KMS-11 (cell line): ENCODE results near the gene PLA2G12A.

Experiments used
- H2AFZ ChIP-seq: fragments of 200-600 bp; sonication (generic); 2 replicates; pipeline ENCODE4 v1.6.1; 2016; ENCODE audit warnings: antibody characterized with exemption, mixed run types, low read depth
- H3K27ac ChIP-seq: fragments of 200-600 bp; sonication (generic); 2 replicates; pipeline ENCODE4 v1.6.1; 2016; ENCODE audit warnings: mild to moderate bottlenecking, mixed run types
- H3K27me3 ChIP-seq: fragments of 200-600 bp; sonication (generic); 2 replicates; pipeline ENCODE4 v1.6.1; 2017; ENCODE audit warnings: mild to moderate bottlenecking, low read depth, mixed run types, moderate library complexity; ENCODE audit not compliant: insufficient read depth
- H3K36me3 ChIP-seq: fragments of 200-600 bp; sonication (generic); 2 replicates; pipeline ENCODE4 v1.6.1; 2017; ENCODE audit warnings: mild to moderate bottlenecking, mixed run types; ENCODE audit not compliant: insufficient read depth
- H3K4me1 ChIP-seq: fragments of 200-600 bp; sonication (generic); 2 replicates; pipeline ENCODE4 v1.6.1; 2016; ENCODE audit warnings: mild to moderate bottlenecking, low read depth, mixed run types; ENCODE audit not compliant: poor library complexity, severe bottlenecking
- H3K4me2 ChIP-seq: fragments of 200-600 bp; sonication (generic); 2 replicates; pipeline ENCODE4 v1.7.0; 2016; ENCODE audit warnings: mild to moderate bottlenecking, mixed run types
- H3K4me3 ChIP-seq: fragments of 200-600 bp; sonication (generic); IDR thresholded peaks from 2 replicates; pipeline ENCODE4 v1.6.1; 2017; ENCODE audit warnings: low read depth, low read length, mixed read lengths; ENCODE audit not compliant: insufficient read depth
- H3K79me2 ChIP-seq: fragments of 200-600 bp; sonication (generic); 2 replicates; pipeline ENCODE4 v1.6.1; 2016; ENCODE audit warnings: low read depth, mixed run types; ENCODE audit not compliant: insufficient read depth
- H3K9ac ChIP-seq: fragments of 200-600 bp; sonication (generic); 2 replicates; pipeline ENCODE4 v1.6.1; 2016; ENCODE audit warnings: mild to moderate bottlenecking, mixed run types
- H4K20me1 ChIP-seq: fragments of 200-600 bp; sonication (generic); 2 replicates; pipeline ENCODE4 v1.6.1; 2016; ENCODE audit warnings: mild to moderate bottlenecking, mixed run types; ENCODE audit not compliant: insufficient read depth
- TF ChIP-seq, protein P1 (sequence below): fragments of 200-600 bp; sonication (generic); conservative IDR thresholded peaks from 2 replicates; pipeline ENCODE4 v1.6.1; 2017; ENCODE audit warnings: low read depth, mild to moderate bottlenecking, antibody characterized with exemption, low read length, moderate library complexity, mixed read lengths

The PLA2G12A gene

DNA sequence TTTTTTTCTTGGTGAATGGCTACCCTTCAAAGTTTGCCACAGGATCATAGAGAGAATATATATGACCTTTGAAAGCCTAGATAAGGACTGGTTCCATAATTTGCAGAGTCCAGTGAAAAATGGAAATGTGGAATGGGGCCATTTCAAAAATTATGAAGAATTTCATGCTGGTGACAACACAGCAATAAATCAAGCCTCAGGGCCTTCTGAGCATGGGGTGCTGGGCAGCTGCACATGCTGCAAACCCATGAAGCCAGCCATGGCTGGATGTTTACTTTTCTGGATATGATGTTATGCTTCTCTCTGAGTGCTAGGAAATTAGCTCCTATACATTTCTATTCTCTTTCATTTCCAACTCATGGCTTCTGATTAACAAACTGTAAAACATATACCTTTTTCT lies 16.0 kb upstream of the PLA2G12A start:
- Histone ChIP-seq H3K27me3 (no peaks in the 10 kb centered on the region), H3K36me3 (no peaks in the 10 kb centered on the region), H4K20me1 (no peaks in the 10 kb centered on the region), H3K9ac (no peak overlapping the region), H3K79me2 (no peaks in the 10 kb centered on the region), H2AFZ (no peak overlapping the region), H3K4me2 (no peak overlapping the region), H3K27ac (no peak overlapping the region), H3K4me3 (no peak overlapping the region), H3K4me1 (no peaks in the 10 kb centered on the region)
- TF ChIP-seq, protein P1, sequence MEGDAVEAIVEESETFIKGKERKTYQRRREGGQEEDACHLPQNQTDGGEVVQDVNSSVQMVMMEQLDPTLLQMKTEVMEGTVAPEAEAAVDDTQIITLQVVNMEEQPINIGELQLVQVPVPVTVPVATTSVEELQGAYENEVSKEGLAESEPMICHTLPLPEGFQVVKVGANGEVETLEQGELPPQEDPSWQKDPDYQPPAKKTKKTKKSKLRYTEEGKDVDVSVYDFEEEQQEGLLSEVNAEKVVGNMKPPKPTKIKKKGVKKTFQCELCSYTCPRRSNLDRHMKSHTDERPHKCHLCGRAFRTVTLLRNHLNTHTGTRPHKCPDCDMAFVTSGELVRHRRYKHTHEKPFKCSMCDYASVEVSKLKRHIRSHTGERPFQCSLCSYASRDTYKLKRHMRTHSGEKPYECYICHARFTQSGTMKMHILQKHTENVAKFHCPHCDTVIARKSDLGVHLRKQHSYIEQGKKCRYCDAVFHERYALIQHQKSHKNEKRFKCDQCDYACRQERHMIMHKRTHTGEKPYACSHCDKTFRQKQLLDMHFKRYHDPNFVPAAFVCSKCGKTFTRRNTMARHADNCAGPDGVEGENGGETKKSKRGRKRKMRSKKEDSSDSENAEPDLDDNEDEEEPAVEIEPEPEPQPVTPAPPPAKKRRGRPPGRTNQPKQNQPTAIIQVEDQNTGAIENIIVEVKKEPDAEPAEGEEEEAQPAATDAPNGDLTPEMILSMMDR, result no peak

DNA sequence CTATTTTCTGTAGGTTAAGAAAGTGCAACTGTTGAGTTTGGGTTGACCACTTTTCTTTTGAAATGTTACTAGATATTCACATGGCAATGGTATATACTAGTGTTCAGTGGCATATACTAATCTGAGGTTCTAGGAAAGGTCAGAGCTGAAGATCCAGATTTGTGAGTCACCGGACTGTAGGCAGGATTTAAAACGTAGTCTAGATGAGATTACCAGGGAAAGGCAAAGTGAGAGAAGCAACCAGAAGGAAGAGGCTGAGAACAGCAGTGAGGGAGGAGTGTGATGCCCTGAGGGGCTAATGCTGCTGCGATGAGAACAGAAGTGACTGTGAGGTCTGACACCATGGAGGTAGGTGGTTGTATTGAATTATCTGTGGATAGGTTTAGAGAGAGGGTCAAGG lies 9.7 kb upstream of the PLA2G12A start:
- Histone ChIP-seq H3K4me2 (no peak overlapping the region), H2AFZ (no peak overlapping the region), H3K27me3 (no peaks in the 10 kb centered on the region), H3K9ac (no peak overlapping the region), H3K36me3 (no peaks in the 10 kb centered on the region), H3K27ac (no peak overlapping the region), H3K4me1 (no peaks in the 10 kb centered on the region), H3K4me3 (no peak overlapping the region), H3K79me2 (no peaks in the 10 kb centered on the region), H4K20me1 (no peaks in the 10 kb centered on the region)
- TF ChIP-seq, protein P1, result no peak

DNA sequence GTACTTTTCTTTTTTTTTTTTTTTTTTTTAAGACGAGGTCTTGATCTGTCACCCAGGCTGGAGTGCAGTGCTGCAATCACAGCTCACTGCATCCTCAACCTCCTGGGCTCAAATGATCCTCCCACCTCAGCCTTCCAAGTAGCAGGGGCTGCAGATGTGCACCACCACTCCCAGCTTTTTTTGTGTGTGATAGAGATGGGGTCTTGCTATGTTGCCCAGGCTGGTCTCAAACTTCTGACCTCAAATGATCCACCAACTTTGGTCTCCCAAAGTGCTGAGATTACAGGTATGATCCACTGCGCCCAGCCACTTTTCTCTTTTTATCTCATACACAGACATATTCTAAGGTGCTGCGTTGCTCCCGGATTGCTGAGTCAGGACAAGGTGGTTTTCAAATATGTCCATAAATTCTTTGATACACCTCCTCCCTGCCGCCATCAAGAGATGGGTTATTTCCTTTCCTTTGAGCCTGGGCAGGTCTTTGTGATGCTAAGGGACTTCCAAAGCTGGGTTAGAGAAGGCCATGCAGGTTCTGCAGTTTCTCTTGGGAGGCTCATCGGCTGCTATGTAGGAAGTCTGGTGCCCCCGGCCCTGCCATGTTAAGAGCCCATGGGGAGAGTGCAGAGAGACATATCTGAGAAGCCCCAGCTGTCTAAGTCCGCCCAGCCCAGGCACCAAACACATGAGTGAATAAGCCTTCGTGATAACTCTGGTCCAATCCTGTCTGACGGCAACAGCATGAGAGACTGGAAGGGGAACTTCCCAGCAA lies 8.4 kb upstream of the PLA2G12A start:
- no peak overlapping the region for H2AFZ ChIP-seq
- no peak overlapping the region for H3K4me2 ChIP-seq
- H3K9ac ChIP-seq, result no peak overlapping the region
- H3K36me3 ChIP-seq, result no peaks in the 10 kb centered on the region
- no peaks in the 10 kb centered on the region for H3K27me3 ChIP-seq
- H3K4me3 ChIP-seq, result no peak overlapping the region
- H3K79me2 ChIP-seq, result no peaks in the 10 kb centered on the region
- TF ChIP-seq, protein P1, result no peak
- H3K27ac ChIP-seq, result no peak overlapping the region
- H3K4me1 ChIP-seq, result no peaks in the 10 kb centered on the region
- H4K20me1 ChIP-seq, result no peaks in the 10 kb centered on the region

DNA sequence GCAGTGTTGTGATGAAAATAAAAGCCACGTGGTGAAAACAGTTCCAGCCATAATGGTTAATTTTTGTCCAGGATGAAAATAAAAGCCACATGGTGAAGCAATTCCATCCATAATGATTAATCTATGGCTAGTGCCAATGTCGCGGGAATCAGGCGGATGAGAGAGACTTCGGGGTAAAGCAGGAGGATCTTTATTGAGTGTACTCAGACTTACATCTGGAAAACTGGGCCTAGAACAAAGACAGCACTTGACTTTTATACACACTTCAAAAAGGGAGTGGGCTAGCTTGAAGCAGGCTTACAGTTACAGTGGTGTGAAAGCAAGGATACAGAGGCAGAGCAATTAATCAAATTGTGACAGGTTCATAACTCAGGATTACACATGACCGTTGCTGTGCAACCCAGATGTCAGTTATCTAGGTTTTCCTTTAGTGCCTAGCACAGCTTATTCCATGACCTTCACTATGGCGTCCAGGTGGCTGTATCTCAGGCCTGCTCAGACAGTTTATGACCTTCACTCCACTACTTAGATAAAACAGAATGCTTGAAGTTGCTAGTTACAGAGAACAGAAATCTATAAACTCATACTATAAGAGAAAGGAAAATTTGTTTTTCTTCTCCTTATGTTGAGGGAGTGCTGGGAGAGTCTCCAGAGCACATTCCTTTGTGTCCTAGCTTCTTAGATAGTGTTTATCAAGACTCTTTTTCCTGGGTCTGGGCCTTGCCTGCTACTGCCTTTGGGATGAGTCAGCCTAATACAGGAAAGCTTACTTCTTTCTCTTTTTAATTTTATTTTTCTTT lies 5.9 kb upstream of the PLA2G12A start:
- H3K4me2 ChIP-seq, result no peak overlapping the region
- H4K20me1 ChIP-seq, result no peaks in the 10 kb centered on the region
- no peak overlapping the region for H2AFZ ChIP-seq
- peaks cover 3% of the 10 kb centered on the region for H3K4me1 ChIP-seq
- TF ChIP-seq, protein P1, result no peak
- no peaks in the 10 kb centered on the region for H3K27me3 ChIP-seq
- H3K27ac ChIP-seq, result no peak overlapping the region
- no peaks in the 10 kb centered on the region for H3K79me2 ChIP-seq
- no peaks in the 10 kb centered on the region for H3K36me3 ChIP-seq
- H3K4me3 ChIP-seq, result no peak overlapping the region
- no peak overlapping the region for H3K9ac ChIP-seq
